Osteoblast (primary cell): ENCODE data around the gene FUNDC1. TPM values are rescaled to one million over a fixed set of nuclear protein-coding genes. Genes with fewer than 3 reads are reported as not detected.
A peak's percentile ranks its signal among the peaks of the same experiment; 100 is the strongest.
"Not testable (repeated sequence)": the region's sequence is repeated elsewhere in the genome, so short reads cannot be mapped to it uniquely, and the experiment has no call there.

Source experiments
- DNase-seq: peaks from one replicate; pipeline ENCODE4 v3.0.0; 2011; ENCODE audit warnings: low spot score, mixed read lengths; ENCODE audit not compliant: insufficient read length; ENCODE audit errors: missing footprints
- H2AFZ ChIP-seq: 2 replicates; pipeline ENCODE4 v1.6.0; 2011; ENCODE audit warnings: mild to moderate bottlenecking, low read length
- H3K27ac ChIP-seq: 2 replicates; pipeline ENCODE4 v1.5.1; 2011; ENCODE audit warnings: mild to moderate bottlenecking, low read depth, low read length, moderate library complexity
- H3K27me3 ChIP-seq: 2 replicates; pipeline ENCODE4 v1.6.0; 2012; ENCODE audit warnings: mild to moderate bottlenecking, control low read depth, inconsistent platforms, low read length, moderate library complexity; ENCODE audit not compliant: insufficient read depth
- H3K36me3 ChIP-seq: 2 replicates; pipeline ENCODE4 v1.5.1; 2011; ENCODE audit warnings: mild to moderate bottlenecking, low read length, control low read depth, moderate library complexity; ENCODE audit not compliant: insufficient read depth
- H3K4me1 ChIP-seq: 2 replicates; pipeline ENCODE4 v1.5.1; 2011; ENCODE audit warnings: mild to moderate bottlenecking, low read length, control low read depth, moderate library complexity; ENCODE audit not compliant: insufficient read depth
- H3K4me2 ChIP-seq: 2 replicates; pipeline ENCODE4 v1.6.0; 2011; ENCODE audit warnings: mild to moderate bottlenecking, low read length; ENCODE audit not compliant: insufficient read depth
- H3K4me3 ChIP-seq: fragments of 200-600 bp; sonication (generic); 3 replicates; pipeline ENCODE4 v1.5.1; 2012; ENCODE audit warnings: mild to moderate bottlenecking, low read length, inconsistent platforms; ENCODE audit not compliant: insufficient read depth
- H3K79me2 ChIP-seq: 2 replicates; pipeline ENCODE4 v1.6.0; 2012; ENCODE audit warnings: mild to moderate bottlenecking, low read length, control low read depth, inconsistent platforms; ENCODE audit not compliant: insufficient read depth
- H3K9me3 ChIP-seq: 2 replicates; pipeline ENCODE4 v1.5.1; 2011; ENCODE audit warnings: low read depth, low read length, control low read depth
- H4K20me1 ChIP-seq: 2 replicates; pipeline ENCODE4 v1.6.0; 2012; ENCODE audit warnings: mild to moderate bottlenecking, low read length, control low read depth; ENCODE audit not compliant: insufficient read depth
- total RNA-seq: library from RNA; depleted of rRNA; stranded (reverse); fragments of >200 nt; gene quantifications from 2 replicates; pipeline ENCODE4 v1.2.3, GENCODE V29; 2012
- TF ChIP-seq, protein P1 (sequence below): IDR thresholded peaks from 2 replicates; pipeline ENCODE4 v1.5.1; 2011; ENCODE audit warnings: mild to moderate bottlenecking, low read depth, low read length, moderate library complexity; ENCODE audit errors: extremely low read depth

The FUNDC1 gene
- total RNA-seq, 1 donor: 10.9 TPM

DNA sequence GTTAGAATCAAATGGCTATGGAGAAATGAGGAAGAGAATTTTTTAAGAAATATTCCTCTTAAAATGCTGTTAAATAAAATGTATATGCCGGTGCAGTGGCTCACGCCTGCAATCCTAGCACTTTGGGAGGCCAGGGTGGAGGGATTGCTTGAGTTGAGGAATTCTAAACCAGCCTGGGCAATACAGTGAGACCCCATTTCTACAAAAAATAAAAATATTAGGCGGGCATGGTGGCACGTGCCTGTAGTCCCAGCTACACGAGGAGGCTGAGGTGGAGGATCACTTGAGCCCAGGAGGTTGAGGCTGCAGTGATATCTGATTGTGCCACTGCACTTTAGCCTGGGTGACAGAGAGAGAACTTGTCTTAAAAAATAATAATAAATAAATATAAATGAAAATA, 7.9 kb upstream of the FUNDC1 start:
- Histone ChIP-seq H3K9me3 (no peaks in the 10 kb centered on the region), H3K4me2 (no peak overlapping the region), H3K36me3 (no peaks in the 10 kb centered on the region), H3K4me1 (no peaks in the 10 kb centered on the region), H4K20me1 (no peaks in the 10 kb centered on the region), H3K4me3 (no peak overlapping the region), H3K27me3 (no peaks in the 10 kb centered on the region), H3K79me2 (no peaks in the 10 kb centered on the region), H2AFZ (no peak overlapping the region), H3K27ac (no peak overlapping the region)
- TF ChIP-seq, protein P1, sequence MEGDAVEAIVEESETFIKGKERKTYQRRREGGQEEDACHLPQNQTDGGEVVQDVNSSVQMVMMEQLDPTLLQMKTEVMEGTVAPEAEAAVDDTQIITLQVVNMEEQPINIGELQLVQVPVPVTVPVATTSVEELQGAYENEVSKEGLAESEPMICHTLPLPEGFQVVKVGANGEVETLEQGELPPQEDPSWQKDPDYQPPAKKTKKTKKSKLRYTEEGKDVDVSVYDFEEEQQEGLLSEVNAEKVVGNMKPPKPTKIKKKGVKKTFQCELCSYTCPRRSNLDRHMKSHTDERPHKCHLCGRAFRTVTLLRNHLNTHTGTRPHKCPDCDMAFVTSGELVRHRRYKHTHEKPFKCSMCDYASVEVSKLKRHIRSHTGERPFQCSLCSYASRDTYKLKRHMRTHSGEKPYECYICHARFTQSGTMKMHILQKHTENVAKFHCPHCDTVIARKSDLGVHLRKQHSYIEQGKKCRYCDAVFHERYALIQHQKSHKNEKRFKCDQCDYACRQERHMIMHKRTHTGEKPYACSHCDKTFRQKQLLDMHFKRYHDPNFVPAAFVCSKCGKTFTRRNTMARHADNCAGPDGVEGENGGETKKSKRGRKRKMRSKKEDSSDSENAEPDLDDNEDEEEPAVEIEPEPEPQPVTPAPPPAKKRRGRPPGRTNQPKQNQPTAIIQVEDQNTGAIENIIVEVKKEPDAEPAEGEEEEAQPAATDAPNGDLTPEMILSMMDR: no peak
- DNase-seq: no peak

GRCh38 chrX:44545454-44545853, 2.8 kb upstream of the FUNDC1 start:
- H3K27ac ChIP-seq, H3K4me3 ChIP-seq, DNase-seq, H3K27me3 ChIP-seq, H3K4me1 ChIP-seq, H3K36me3 ChIP-seq, H4K20me1 ChIP-seq, H2AFZ ChIP-seq, H3K4me2 ChIP-seq, H3K9me3 ChIP-seq: not testable (repeated sequence)
- peaks cover 12% of the 10 kb centered on the region for H3K79me2 ChIP-seq

DNA sequence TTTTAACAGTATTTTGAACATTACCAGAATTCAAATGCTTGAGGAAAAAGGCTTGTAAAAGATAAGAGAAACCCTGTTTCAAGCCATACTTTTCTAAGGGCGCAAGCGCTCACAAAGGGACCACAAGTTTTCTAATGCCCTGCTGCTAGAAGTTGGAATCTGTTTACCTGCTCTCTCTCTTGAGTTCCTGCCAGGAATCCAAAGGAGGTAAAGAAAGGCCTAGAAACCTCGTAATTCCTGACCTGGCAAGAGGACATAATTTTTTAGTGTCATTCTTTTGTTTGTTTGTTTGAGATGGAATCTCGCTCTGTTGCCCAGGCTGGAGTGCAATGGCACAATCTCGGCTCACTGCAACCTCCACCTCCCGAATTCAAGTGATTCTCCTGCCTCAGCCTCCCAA, 1.4 kb upstream of the FUNDC1 start:
- H3K79me2 ChIP-seq: peaks cover 12% of the 10 kb centered on the region
- H3K9me3 ChIP-seq: no peaks in the 10 kb centered on the region
- TF ChIP-seq, protein P1: no peak
- H3K4me2 ChIP-seq: no peak overlapping the region
- DNase-seq: peak; percentile 27
- H3K4me3 ChIP-seq: no peak overlapping the region
- H3K27ac ChIP-seq: no peak overlapping the region
- H3K4me1 ChIP-seq: peaks cover 6% of the 10 kb centered on the region
- H3K36me3 ChIP-seq: no peaks in the 10 kb centered on the region
- no peaks in the 10 kb centered on the region for H4K20me1 ChIP-seq
- no peaks in the 10 kb centered on the region for H3K27me3 ChIP-seq
- no peak overlapping the region for H2AFZ ChIP-seq

- TF ChIP-seq, protein P1: no peak
- Histone ChIP-seq H3K4me3 (no peak overlapping the region), H3K4me1 (no peaks in the 10 kb centered on the region), H3K9me3 (no peaks in the 10 kb centered on the region), H4K20me1 (no peaks in the 10 kb centered on the region), H3K79me2 (peaks cover 4% of the 10 kb centered on the region), H3K27ac (no peak overlapping the region), H2AFZ (no peak overlapping the region), H3K36me3 (peaks cover 15% of the 10 kb centered on the region), H3K4me2 (no peak overlapping the region), H3K27me3 (no peaks in the 10 kb centered on the region)
- DNase-seq: no peak
Observed at GRCh38 chrX:44536198-44536597, 6.5 kb downstream of the FUNDC1 start.
